ENCODE data around the gene UBE2I.

UBE2I gene

GRCh38 chr16:1308977-1309885 is at the start of gene UBE2I:
Gene UBE2I (plus strand): TSS chr16:1309636. CDS start chr16:1314031, 4,395 bp downstream.
- Histone ChIP-seq H3K27ac (peak within 1 kb of the TSS; percentile 100), H3K36me3 (replicated peaks) (peaks cover 9% of the 10 kb centered on the region), H3K27me3 (replicated peaks) (no peaks in the 10 kb centered on the region), H3K4me3 (ENCODE audit: low read depth, low read length) (peak within 1 kb of the TSS; percentile 77)
- in situ Hi-C loops (cut with HindIII; ENCODE audit: low pct_ligation_motif_present, low sequenced_read_pairs): no loop called here
- DNase-seq: peak; percentile 98
- no peak for TF ChIP-seq CTCF (IDR thresholded peaks at IDR 0.05; ENCODE audit: low read depth, low read length, missing control alignments)

- in situ Hi-C loops (cut with HindIII; ENCODE audit: low pct_ligation_motif_present, low sequenced_read_pairs): no loop called here
- peaks cover 31% of the 10 kb centered on the region for H3K27me3 ChIP-seq (replicated peaks)
These were observed 49.7 kb upstream of the UBE2I start for GRCh38 chr16:1259760-1260068.

GRCh38 chr16:1260101-1260680 is 49.2 kb upstream of the UBE2I start:
- H3K27me3 ChIP-seq (replicated peaks): peaks cover 31% of the 10 kb centered on the region
- H3K27ac ChIP-seq: no peak overlapping the region
- in situ Hi-C loops (cut with HindIII; ENCODE audit: low pct_ligation_motif_present, low sequenced_read_pairs): no loop called here
- TF ChIP-seq CTCF (IDR thresholded peaks at IDR 0.05; ENCODE audit: low read depth, low read length, missing control alignments): no peak
- no peaks in the 10 kb centered on the region for H3K36me3 ChIP-seq (replicated peaks)
- no peak for DNase-seq
- no peak overlapping the region for H3K4me3 ChIP-seq (ENCODE audit: low read depth, low read length)

More at GRCh38 chr16:1259760-1260068, 49.7 kb upstream of the UBE2I start:
- no peak overlapping the region for H3K27ac ChIP-seq
- H3K4me3 ChIP-seq (ENCODE audit: low read depth, low read length): no peak overlapping the region
- no peak for DNase-seq
- TF ChIP-seq CTCF (IDR thresholded peaks at IDR 0.05; ENCODE audit: low read depth, low read length, missing control alignments): no peak
- H3K36me3 ChIP-seq (replicated peaks): no peaks in the 10 kb centered on the region

GRCh38 chr16:1261131-1261892 is 48.1 kb upstream of the UBE2I start:
- no peak for TF ChIP-seq CTCF (IDR thresholded peaks at IDR 0.05; ENCODE audit: low read depth, low read length, missing control alignments)
- in situ Hi-C loops (cut with HindIII; ENCODE audit: low pct_ligation_motif_present, low sequenced_read_pairs): no loop called here
- H3K27me3 ChIP-seq (replicated peaks): peaks cover 31% of the 10 kb centered on the region

GRCh38 chr16:1262210-1262845 is 47.1 kb upstream of the UBE2I start:
- no peak for TF ChIP-seq CTCF (IDR thresholded peaks at IDR 0.05; ENCODE audit: low read depth, low read length, missing control alignments)
- no peak overlapping the region for H3K27ac ChIP-seq
- in situ Hi-C loops (cut with HindIII; ENCODE audit: low pct_ligation_motif_present, low sequenced_read_pairs): no loop called here
- peaks cover 31% of the 10 kb centered on the region for H3K27me3 ChIP-seq (replicated peaks)
- no peak overlapping the region for H3K4me3 ChIP-seq (ENCODE audit: low read depth, low read length)
- no peak for DNase-seq
- no peaks in the 10 kb centered on the region for H3K36me3 ChIP-seq (replicated peaks)

More at GRCh38 chr16:1261131-1261892, 48.1 kb upstream of the UBE2I start:
- DNase-seq: no peak
- Histone ChIP-seq H3K27ac (no peak overlapping the region), H3K4me3 (ENCODE audit: low read depth, low read length) (no peak overlapping the region), H3K36me3 (replicated peaks) (no peaks in the 10 kb centered on the region)
